GM12892 (cell line): ENCODE measurements around the gene ZFPM1.

Experiments used
- DNase-seq: peaks from one replicate; pipeline ENCODE4 v3.0.0; 2011; ENCODE audit not compliant: insufficient read length
- FAIRE-seq: peaks from 2 replicates; lab custom pipeline; 2011; peaks lifted over from hg19 to GRCh38; lab: Jason Lieb, UNC
- POLR2A ChIP-seq: IDR thresholded peaks from 2 replicates; pipeline ENCODE4 v1.6.1; 2011; ENCODE audit warnings: low read depth, low read length, control low read depth
- POLR2AphosphoS5 ChIP-seq: IDR thresholded peaks from 2 replicates; pipeline ENCODE4 v1.6.1; 2011; ENCODE audit warnings: low read depth, low read length, control low read depth
- TAF1 ChIP-seq: IDR thresholded peaks from 2 replicates; pipeline ENCODE4 v1.6.1; 2011; ENCODE audit warnings: low read depth, mild to moderate bottlenecking, control low read depth, low read length, borderline replicate concordance

The ZFPM1 gene

GRCh38 chr16:88421871-88422433 lies 31.1 kb upstream of the ZFPM1 start:
- TF ChIP-seq POLR2A (no peak), TAF1 (no peak), POLR2AphosphoS5 (no peak)
- no peak for DNase-seq
- FAIRE-seq, result no peak

- FAIRE-seq, result no peak
- no peak for DNase-seq
- TF ChIP-seq POLR2A (no peak), POLR2AphosphoS5 (no peak), TAF1 (no peak)
Measured at GRCh38 chr16:88422733-88423447, 30.2 kb upstream of the ZFPM1 start.

GRCh38 chr16:88423448-88423850 lies 29.6 kb upstream of the ZFPM1 start:
- TF ChIP-seq POLR2A, result no peak
- TF ChIP-seq TAF1, result no peak
- TF ChIP-seq POLR2AphosphoS5, result no peak
- FAIRE-seq (no peak), DNase-seq (no peak)

GRCh38 chr16:88424587-88425235 lies 28.4 kb upstream of the ZFPM1 start:
- FAIRE-seq (no peak), DNase-seq (no peak)
- TF ChIP-seq TAF1, result no peak

- no peak for TF ChIP-seq TAF1
- TF ChIP-seq POLR2AphosphoS5, result no peak
- TF ChIP-seq POLR2A, result no peak
- DNase-seq (no peak), FAIRE-seq (no peak)
Measured at GRCh38 chr16:88426018-88426417, 27.1 kb upstream of the ZFPM1 start.

- FAIRE-seq, result no peak
- no peak for DNase-seq
- TF ChIP-seq POLR2A (no peak), POLR2AphosphoS5 (no peak), TAF1 (no peak)
Measured at GRCh38 chr16:88427376-88427775, 25.7 kb upstream of the ZFPM1 start.

GRCh38 chr16:88428156-88428555 lies 24.9 kb upstream of the ZFPM1 start:
- DNase-seq (no peak), FAIRE-seq (no peak)
- TF ChIP-seq POLR2AphosphoS5 (no peak), TAF1 (no peak), POLR2A (no peak)

GRCh38 chr16:88428616-88429386 lies 24.3 kb upstream of the ZFPM1 start:
- no peak for FAIRE-seq
- TF ChIP-seq TAF1 (no peak), POLR2AphosphoS5 (no peak), POLR2A (no peak)

GRCh38 chr16:88429387-88430184 lies 23.5 kb upstream of the ZFPM1 start:
- FAIRE-seq, result no peak

More at GRCh38 chr16:88428616-88429386, 24.3 kb upstream of the ZFPM1 start:
- DNase-seq, result no peak

GRCh38 chr16:88430185-88430523 lies 22.9 kb upstream of the ZFPM1 start:
- FAIRE-seq (no peak), DNase-seq (no peak)
- TF ChIP-seq POLR2AphosphoS5 (no peak), POLR2A (no peak), TAF1 (no peak)

More at GRCh38 chr16:88429387-88430184, 23.5 kb upstream of the ZFPM1 start:
- TF ChIP-seq POLR2AphosphoS5 (no peak), TAF1 (no peak), POLR2A (no peak)
- DNase-seq, result no peak
